HEK293T (cell line): ENCODE results near the gene FCER2.

Source experiments
- CTCF ChIA-PET: fragments of 350-600 bp; formaldehyde crosslinking; extraction: SDS; loops from one replicate; lab custom pipeline; 2021; ENCODE audit warnings: antibody characterized with exemption, inconsistent platforms; lab: Yijun Ruan, JAX
- POLR2A ChIA-PET: fragments of 350-600 bp; formaldehyde crosslinking; extraction: SDS; loops from one replicate; lab custom pipeline; 2020; ENCODE audit warnings: antibody characterized with exemption, inconsistent platforms; lab: Yijun Ruan, JAX
- DNase-seq: peaks from one replicate; pipeline ENCODE4 v3.0.0; 2012; ENCODE audit warnings: mixed read lengths; ENCODE audit errors: extremely low spot score
- ARNT ChIP-seq: fragments of 450-650 bp; IDR thresholded peaks from 2 replicates; pipeline ENCODE4 v1.6.1; 2017; ENCODE audit warnings: mild to moderate bottlenecking
- BHLHE40 ChIP-seq: fragments of 450-650 bp; IDR thresholded peaks from 2 replicates; pipeline ENCODE4 v1.6.1; 2016; ENCODE audit warnings: mild to moderate bottlenecking, moderate library complexity, borderline replicate concordance
- CTBP1 ChIP-seq: fragments of 450-650 bp; IDR thresholded peaks from 2 replicates; pipeline ENCODE4 v1.6.1; 2016; ENCODE audit warnings: borderline replicate concordance
- ELF4 ChIP-seq: fragments of 450-650 bp; IDR thresholded peaks from 2 replicates; pipeline ENCODE4 v1.6.1; 2017; ENCODE audit warnings: antibody characterized with exemption
- FOXA1 ChIP-seq: fragments of 450-650 bp; IDR thresholded peaks from 2 replicates; pipeline ENCODE4 v1.6.1; 2016; ENCODE audit warnings: mild to moderate bottlenecking
- FOXK2 ChIP-seq: fragments of 450-650 bp; IDR thresholded peaks from 2 replicates; pipeline ENCODE4 v1.6.1; 2016; ENCODE audit warnings: mild to moderate bottlenecking
- FOXM1 ChIP-seq: fragments of 450-650 bp; IDR thresholded peaks from 2 replicates; pipeline ENCODE4 v1.6.1; 2017; ENCODE audit warnings: mild to moderate bottlenecking, borderline replicate concordance
- HDGF ChIP-seq: fragments of 450-650 bp; IDR thresholded peaks from 2 replicates; pipeline ENCODE4 v1.6.1; 2017; ENCODE audit warnings: antibody characterized with exemption, borderline replicate concordance
- L3MBTL2 ChIP-seq: fragments of 450-650 bp; conservative IDR thresholded peaks from 2 replicates; pipeline ENCODE4 v1.6.1; 2016; ENCODE audit warnings: mild to moderate bottlenecking
- LEF1 ChIP-seq: fragments of 450-650 bp; IDR thresholded peaks from 2 replicates; pipeline ENCODE4 v1.6.1; 2017; ENCODE audit warnings: mild to moderate bottlenecking, borderline replicate concordance
- NFRKB ChIP-seq: fragments of 450-650 bp; IDR thresholded peaks from 2 replicates; pipeline ENCODE4 v1.6.1; 2016; ENCODE audit warnings: mild to moderate bottlenecking, moderate library complexity
- PKNOX1 ChIP-seq: fragments of 450-650 bp; IDR thresholded peaks from 2 replicates; pipeline ENCODE4 v1.6.1; 2016
- SP1 ChIP-seq: fragments of 450-650 bp; IDR thresholded peaks from 2 replicates; pipeline ENCODE4 v1.6.1; 2017
- SUZ12 ChIP-seq: fragments of 450-650 bp; IDR thresholded peaks from 2 replicates; pipeline ENCODE4 v1.6.1; 2016; ENCODE audit warnings: mild to moderate bottlenecking
- TARDBP ChIP-seq: fragments of 450-650 bp; IDR thresholded peaks from 2 replicates; pipeline ENCODE4 v1.6.1; 2016
- ZNF384 ChIP-seq: fragments of 450-650 bp; IDR thresholded peaks from 2 replicates; pipeline ENCODE4 v1.6.1; 2016

Gene FCER2

GRCh38 chr19:7732045-7732444 is 30.1 kb upstream of the FCER2 start, which contains the start of gene CLEC4G:
TSS of gene CLEC4G (minus strand) at chr19:7732110. CDS start at chr19:7732102, 8 bp downstream.
- CTCF ChIA-PET: no interaction called here

GRCh38 chr19:7731615-7732014 is 29.7 kb upstream of the FCER2 start:
- ChIA-PET CTCF (no interaction called here), POLR2A (no interaction called here)
- no peak for DNase-seq
- no peak for TF ChIP-seq ZNF384
- TF ChIP-seq BHLHE40: no peak
- no peak for TF ChIP-seq SP1
- TF ChIP-seq FOXM1: no peak
- TF ChIP-seq ARNT: no peak
- TF ChIP-seq CTBP1: no peak
- TF ChIP-seq FOXA1: no peak
- no peak for TF ChIP-seq ELF4
- no peak for TF ChIP-seq LEF1
- no peak for TF ChIP-seq HDGF
- no peak for TF ChIP-seq NFRKB
- TF ChIP-seq L3MBTL2: no peak
- no peak for TF ChIP-seq SUZ12
- no peak for TF ChIP-seq TARDBP
- TF ChIP-seq PKNOX1: no peak
- no peak for TF ChIP-seq FOXK2

More at GRCh38 chr19:7732045-7732444, 30.1 kb upstream of the FCER2 start, which contains the start of gene CLEC4G:
- TF ChIP-seq FOXK2 (no peak), CTBP1 (no peak), NFRKB (no peak), ARNT (no peak), HDGF (no peak), TARDBP (no peak), SUZ12 (no peak), LEF1 (no peak), ELF4 (no peak), SP1 (no peak), FOXA1 (no peak)
- no peak for DNase-seq
- POLR2A ChIA-PET: no interaction called here

GRCh38 chr19:7731218-7731595 is 29.3 kb upstream of the FCER2 start:
- ChIA-PET CTCF (no interaction called here), POLR2A (no interaction called here)
- no peak for TF ChIP-seq FOXK2
- TF ChIP-seq ZNF384: no peak
- TF ChIP-seq FOXM1: no peak
- TF ChIP-seq TARDBP: no peak
- no peak for TF ChIP-seq BHLHE40
- no peak for TF ChIP-seq HDGF
- no peak for TF ChIP-seq SUZ12
- TF ChIP-seq LEF1: no peak
- TF ChIP-seq ARNT: no peak
- TF ChIP-seq SP1: no peak
- no peak for TF ChIP-seq PKNOX1
- no peak for TF ChIP-seq FOXA1
- no peak for TF ChIP-seq L3MBTL2
- no peak for TF ChIP-seq CTBP1
- TF ChIP-seq ELF4: no peak
- no peak for TF ChIP-seq NFRKB
- DNase-seq: no peak

- DNase-seq: no peak
- POLR2A ChIA-PET: no interaction called here
- no peak for TF ChIP-seq ARNT
- no peak for TF ChIP-seq FOXK2
- TF ChIP-seq ELF4: no peak
- no peak for TF ChIP-seq PKNOX1
- TF ChIP-seq L3MBTL2: no peak
- no peak for TF ChIP-seq FOXA1
- no peak for TF ChIP-seq CTBP1
- TF ChIP-seq SP1: no peak
- TF ChIP-seq NFRKB: no peak
- no peak for TF ChIP-seq FOXM1
- TF ChIP-seq ZNF384: no peak
- TF ChIP-seq SUZ12: no peak
- TF ChIP-seq LEF1: no peak
- TF ChIP-seq HDGF: no peak
- TF ChIP-seq BHLHE40: no peak
- CTCF ChIA-PET: no interaction called here
Observed at GRCh38 chr19:7730286-7731217, 28.6 kb upstream of the FCER2 start.

GRCh38 chr19:7729831-7730285 is 27.9 kb upstream of the FCER2 start:
- DNase-seq: no peak
- CTCF ChIA-PET: no interaction called here
- POLR2A ChIA-PET: no interaction called here
- TF ChIP-seq ELF4: no peak
- TF ChIP-seq LEF1: no peak
- no peak for TF ChIP-seq NFRKB
- no peak for TF ChIP-seq FOXA1
- TF ChIP-seq ZNF384: no peak
- TF ChIP-seq PKNOX1: no peak
- no peak for TF ChIP-seq HDGF
- no peak for TF ChIP-seq FOXM1
- no peak for TF ChIP-seq SP1
- TF ChIP-seq FOXK2: no peak
- no peak for TF ChIP-seq BHLHE40
- no peak for TF ChIP-seq TARDBP
- no peak for TF ChIP-seq L3MBTL2
- no peak for TF ChIP-seq CTBP1
- TF ChIP-seq SUZ12: no peak
- no peak for TF ChIP-seq ARNT
